ENCODE measurements around the gene ATF4. TPM values are rescaled to one million over a fixed set of nuclear protein-coding genes. Genes with fewer than 3 reads are reported as not detected.

Gene ATF4
- total RNA-seq, 2 donors from 2014 or later, result 294 to 334 TPM

GRCh38 chr22:39528080-39528661 lies 7.8 kb downstream of the ATF4 start:
- Histone ChIP-seq H3K36me3 (peaks cover 0 to 5% of the 10 kb centered on the region in 2 donors), H3K27ac (peak overlapping the region; percentile 62 to 64), H3K27me3 (replicated peaks; ENCODE audit: insufficient read depth) (no peaks in the 10 kb centered on the region), H3K9me3 (no peaks in the 10 kb centered on the region), H3K4me3 (peak overlapping the region in 1 of 2 donors; percentile 4), H3K4me1 (replicated peaks) (peaks cover 47% of the 10 kb centered on the region)
- 47% methylated on average over 12 of the region's 12 CpGs for WGBS
- TF ChIP-seq POLR2A (IDR thresholded peaks at IDR 0.05) (no peak), POLR2AphosphoS5 (IDR thresholded peaks at IDR 0.05) (no peak), CTCF (IDR thresholded peaks at IDR 0.05) (no peak)
- intact Hi-C loops (cut with DNase I), result loop anchor here (2.0 to 10.0 kb wide), 3 partner anchors 36 to 211 kb away; partner anchors contain the start of gene SYNGR1
- DNase-seq (ENCODE audit: low spot score), result no peak

- WGBS, result 33% methylated on average over 25 of the region's 32 CpGs
- peak; percentile 98 to 99 (median 98) for TF ChIP-seq CTCF (IDR thresholded peaks at IDR 0.05)
- TF ChIP-seq POLR2AphosphoS5 (IDR thresholded peaks at IDR 0.05), result peak; percentile 92
- TF ChIP-seq POLR2A (IDR thresholded peaks at IDR 0.05), result peak; percentile 11
- intact Hi-C loops (cut with DNase I), result loop anchor here (2.0 to 10.0 kb wide), 3 partner anchors 37 to 212 kb away; partner anchors contain the start of gene SYNGR1
- Histone ChIP-seq H3K27me3 (replicated peaks; ENCODE audit: insufficient read depth) (no peaks in the 10 kb centered on the region), H3K36me3 (peaks cover 0 to 5% of the 10 kb centered on the region in 2 donors), H3K27ac (peak overlapping the region; percentile 62 to 64), H3K9me3 (no peaks in the 10 kb centered on the region), H3K4me1 (replicated peaks) (peaks cover 41% of the 10 kb centered on the region), H3K4me3 (peak overlapping the region in 1 of 2 donors; percentile 4)
- DNase-seq (ENCODE audit: low spot score), result peak; percentile 92
Observed at GRCh38 chr22:39528681-39529486, 8.5 kb downstream of the ATF4 start.

GRCh38 chr22:39529487-39529851 lies 9.1 kb downstream of the ATF4 start:
- peak overlapping the region; percentile 62 to 64 for H3K27ac ChIP-seq
- intact Hi-C loops (cut with DNase I), result loop anchor here (2.0 to 10.0 kb wide), 3 partner anchors 37 to 213 kb away; partner anchors contain the start of gene SYNGR1
- TF ChIP-seq POLR2AphosphoS5 (IDR thresholded peaks at IDR 0.05) (no peak), CTCF (IDR thresholded peaks at IDR 0.05) (no peak), POLR2A (IDR thresholded peaks at IDR 0.05) (no peak)
- no peaks in the 10 kb centered on the region for H3K9me3 ChIP-seq
- peaks cover 0 to 5% of the 10 kb centered on the region in 2 donors for H3K36me3 ChIP-seq
- WGBS, result 62% methylated on average over 14 of the region's 17 CpGs
- H3K27me3 ChIP-seq (replicated peaks; ENCODE audit: insufficient read depth), result no peaks in the 10 kb centered on the region
- peak overlapping the region in 1 of 2 donors; percentile 4 for H3K4me3 ChIP-seq
- peaks cover 36% of the 10 kb centered on the region for H3K4me1 ChIP-seq (replicated peaks)
- no peak for DNase-seq (ENCODE audit: low spot score)

- Histone ChIP-seq H3K27me3 (replicated peaks; ENCODE audit: insufficient read depth) (no peaks in the 10 kb centered on the region), H3K27ac (peak overlapping the region in 1 of 2 donors; percentile 64), H3K9me3 (no peaks in the 10 kb centered on the region), H3K4me3 (no peak overlapping the region), H3K4me1 (replicated peaks) (peaks cover 34% of the 10 kb centered on the region), H3K36me3 (peaks cover 0 to 5% of the 10 kb centered on the region in 2 donors)
- TF ChIP-seq POLR2AphosphoS5 (IDR thresholded peaks at IDR 0.05), result no peak
- no peak for TF ChIP-seq CTCF (IDR thresholded peaks at IDR 0.05)
- TF ChIP-seq POLR2A (IDR thresholded peaks at IDR 0.05), result no peak
- intact Hi-C loops (cut with DNase I), result loop anchor here (5.0 to 10.0 kb wide), 2 partner anchors 512 to 815 kb away; partner anchors contain the start of gene ADSL
- 65% methylated on average over 6 of the region's 6 CpGs for WGBS
- no peak for DNase-seq (ENCODE audit: low spot score)
Observed at GRCh38 chr22:39530116-39530515, 9.8 kb downstream of the ATF4 start.
